ENCODE measurements around the gene CD300H.
"Not testable (repeated sequence)": the region's sequence is repeated elsewhere in the genome, so short reads cannot be mapped to it uniquely, and the experiment has no call there.

The CD300H gene

GRCh38 chr17:74584292-74585060 lies 17.2 kb upstream of the CD300H start:
- DNase-seq: no peak

- no peak for DNase-seq
These were observed 15.3 kb upstream of the CD300H start for GRCh38 chr17:74582633-74583032.

- DNase-seq: no peak
These were observed 12.6 kb upstream of the CD300H start for GRCh38 chr17:74579900-74580299.

- no peak for DNase-seq
These were observed 11.7 kb upstream of the CD300H start for GRCh38 chr17:74578979-74579378.

GRCh38 chr17:74574489-74575142 lies 7.3 kb upstream of the CD300H start:
- DNase-seq: no peak

- not testable (repeated sequence) for DNase-seq
These were observed 6.3 kb upstream of the CD300H start for GRCh38 chr17:74573635-74574034.

GRCh38 chr17:74573169-74573568 lies 5.9 kb upstream of the CD300H start:
- no peak for DNase-seq

GRCh38 chr17:74571621-74572270 lies 4.4 kb upstream of the CD300H start:
- no peak for DNase-seq

GRCh38 chr17:74569020-74570003 lies 2.0 kb upstream of the CD300H start:
- DNase-seq: no peak

- DNase-seq: no peak
These were observed 981 bp upstream of the CD300H start for GRCh38 chr17:74568106-74568873.

- no peak for DNase-seq
These were observed 1.1 kb downstream of the CD300H start for GRCh38 chr17:74566132-74566753.

GRCh38 chr17:74565126-74565525 lies 2.2 kb downstream of the CD300H start:
- no peak for DNase-seq

- DNase-seq: no peak
These were observed 4.0 kb downstream of the CD300H start for GRCh38 chr17:74563358-74563757.

- no peak for DNase-seq
These were observed 5.7 kb downstream of the CD300H start for GRCh38 chr17:74561586-74561985.

- DNase-seq: no peak
These were observed 8.3 kb downstream of the CD300H start for GRCh38 chr17:74558882-74559519.

- DNase-seq: not testable (repeated sequence)
These were observed 8.9 kb downstream of the CD300H start for GRCh38 chr17:74558402-74558801.

- no peak for DNase-seq
These were observed 11.8 kb downstream of the CD300H start for GRCh38 chr17:74555427-74555940.

- no peak for DNase-seq
These were observed 12.4 kb downstream of the CD300H start for GRCh38 chr17:74554909-74555308.

- no peak for DNase-seq
These were observed 15.3 kb downstream of the CD300H start for GRCh38 chr17:74552037-74552436.

- DNase-seq: no peak
These were observed 16.7 kb downstream of the CD300H start for GRCh38 chr17:74550602-74551001.

GRCh38 chr17:74549343-74549742 lies 18.0 kb downstream of the CD300H start:
- no peak for DNase-seq
